Fibroblast of skin of left quadriceps (primary cell): Measurements from ENCODE around the gene RSRC1.
A peak's percentile ranks its signal among the peaks of the same experiment; 100 is the strongest.
"Not testable (repeated sequence)": the region's sequence is repeated elsewhere in the genome, so short reads cannot be mapped to it uniquely, and the experiment has no call there.

Experiments used
- DNase-seq, 2 experiments: peaks; one replicate each; pipeline ENCODE4 v3.0.0-alpha.2; 2013; ENCODE audit warnings: low read depth in 2 of 2

Gene RSRC1

DNA sequence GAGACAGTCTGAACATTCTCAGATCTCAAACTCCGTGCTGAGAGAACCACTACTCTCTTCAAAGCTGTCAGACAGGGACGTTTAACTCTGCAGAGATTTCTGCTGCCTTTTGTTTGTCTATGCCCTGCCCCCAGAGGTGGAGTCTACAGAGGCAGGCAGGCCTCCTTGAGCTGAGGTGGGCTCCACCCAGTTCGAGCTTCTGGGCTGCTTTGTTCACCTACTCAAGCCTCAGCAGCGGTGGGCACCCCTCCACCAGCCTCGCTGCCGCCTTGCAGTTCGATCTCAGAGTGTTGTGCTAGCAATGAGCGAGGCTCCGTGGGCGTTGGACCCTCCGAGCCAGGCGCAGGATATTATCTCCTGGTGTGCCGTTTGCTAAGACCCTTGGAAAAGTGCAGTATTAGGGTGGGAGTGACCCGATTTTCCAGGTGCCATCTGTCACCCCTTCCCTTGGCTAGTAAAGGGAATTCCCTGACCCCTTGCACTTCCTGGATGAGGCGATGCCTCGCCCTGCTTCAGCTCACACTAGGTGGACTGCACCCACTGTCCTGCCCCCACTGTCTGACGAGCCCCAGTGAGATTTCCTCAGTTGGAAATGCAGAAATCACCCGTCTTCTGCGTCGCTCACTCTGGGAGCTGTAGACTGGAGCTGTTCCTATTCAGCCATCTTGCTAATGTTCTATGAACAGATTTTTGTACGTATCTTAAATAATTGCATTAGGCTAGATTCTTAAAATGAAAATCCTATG, 220.0 kb downstream of the RSRC1 start:
- DNase-seq: not testable (repeated sequence)

DNA sequence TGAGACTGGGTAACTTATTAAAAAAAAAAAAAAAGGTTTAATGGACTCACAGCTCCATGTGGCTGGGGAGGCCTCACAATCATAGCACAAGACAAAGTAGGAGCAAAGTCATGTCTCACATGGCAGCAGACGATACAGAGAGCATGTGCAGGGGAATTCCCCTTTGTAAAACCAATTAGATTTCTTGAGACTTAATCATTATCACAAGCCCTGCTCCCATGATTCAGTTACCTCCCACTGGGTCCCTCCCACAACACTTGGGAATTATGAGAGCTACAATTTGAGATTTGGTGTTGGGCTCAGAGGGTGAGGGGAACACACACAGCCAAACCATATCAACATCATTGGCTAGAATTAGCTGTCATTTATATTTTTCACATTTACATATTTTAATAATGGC, 221.0 kb downstream of the RSRC1 start:
- peak in 1 of 2 experiments; percentile 2 for DNase-seq

DNA sequence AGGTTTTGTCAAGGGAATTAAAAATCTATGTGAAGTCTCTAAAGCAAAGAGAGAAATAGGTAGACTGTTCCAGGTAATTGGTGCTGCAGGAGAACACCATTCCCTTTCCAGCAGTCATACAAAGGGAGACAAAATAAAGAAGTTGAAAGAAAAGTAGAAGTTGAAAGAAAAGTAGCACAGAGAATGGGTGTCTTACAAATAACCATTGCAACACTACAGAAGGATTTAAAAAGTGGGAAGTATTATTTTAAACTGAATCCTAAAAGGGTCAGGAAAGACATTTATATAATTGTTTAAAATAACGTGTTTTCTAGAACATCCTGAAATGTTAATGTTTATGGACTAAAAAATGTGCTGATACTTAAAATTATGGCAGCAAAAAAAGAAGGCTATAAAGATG, 223.8 kb downstream of the RSRC1 start:
- DNase-seq: no peak

DNA sequence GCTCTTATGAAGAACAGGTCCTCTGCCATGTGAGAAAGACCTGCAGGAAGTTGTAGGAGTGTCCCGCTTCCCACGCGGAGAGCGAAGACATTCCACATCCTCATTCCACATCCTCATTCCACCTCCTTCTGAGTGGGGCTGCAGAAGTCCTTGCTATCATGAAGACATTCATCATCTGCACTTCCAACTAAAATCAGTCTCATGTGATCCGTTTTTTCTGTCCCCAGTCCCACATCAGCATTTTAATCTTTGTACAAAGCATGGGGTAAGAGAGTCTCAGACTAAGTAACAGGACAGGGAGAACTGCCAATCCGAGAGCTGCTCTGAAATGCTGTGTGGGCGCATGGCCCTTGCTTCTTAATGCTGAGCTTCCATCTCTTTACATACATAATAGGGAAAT, 227.2 kb downstream of the RSRC1 start:
- DNase-seq: no peak

DNA sequence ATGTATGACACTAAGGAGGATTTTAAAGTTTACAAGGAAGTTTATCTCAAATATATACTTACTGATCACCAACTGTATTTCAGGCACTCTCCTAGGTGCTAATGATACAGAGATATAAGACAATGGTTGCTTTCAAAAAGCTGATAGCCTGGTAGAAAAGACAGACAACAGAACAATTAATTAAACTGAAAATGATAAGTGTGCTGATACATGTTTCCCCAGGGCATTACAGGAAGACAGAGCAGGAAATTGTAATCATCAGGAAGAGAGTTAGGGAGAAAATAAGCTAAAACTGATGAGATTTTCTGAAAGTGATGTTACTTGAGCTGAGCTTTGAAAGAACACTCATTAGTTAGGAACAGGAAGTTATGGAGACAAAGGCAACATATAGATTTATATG, 229.7 kb downstream of the RSRC1 start:
- no peak for DNase-seq

DNA sequence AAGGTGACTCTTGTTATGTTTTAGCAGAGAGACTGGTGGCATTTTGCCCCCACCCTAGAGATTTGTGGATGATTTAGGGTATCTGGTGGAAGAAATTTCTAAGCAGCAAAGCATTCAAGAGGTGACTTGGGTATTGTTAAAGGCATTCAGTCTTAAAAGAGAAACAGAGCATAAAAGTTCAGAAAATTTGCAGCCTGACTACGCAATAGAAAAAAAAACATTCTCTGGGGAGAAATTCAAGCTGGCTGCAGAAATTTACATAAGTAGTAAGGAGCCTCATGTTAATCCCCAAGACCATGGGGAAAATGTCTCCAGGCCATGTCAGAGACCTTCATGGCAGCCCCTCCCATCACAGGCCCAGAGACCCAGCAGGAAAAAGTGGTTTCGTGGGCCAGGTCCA, 231.1 kb downstream of the RSRC1 start:
- not testable (repeated sequence) for DNase-seq

DNA sequence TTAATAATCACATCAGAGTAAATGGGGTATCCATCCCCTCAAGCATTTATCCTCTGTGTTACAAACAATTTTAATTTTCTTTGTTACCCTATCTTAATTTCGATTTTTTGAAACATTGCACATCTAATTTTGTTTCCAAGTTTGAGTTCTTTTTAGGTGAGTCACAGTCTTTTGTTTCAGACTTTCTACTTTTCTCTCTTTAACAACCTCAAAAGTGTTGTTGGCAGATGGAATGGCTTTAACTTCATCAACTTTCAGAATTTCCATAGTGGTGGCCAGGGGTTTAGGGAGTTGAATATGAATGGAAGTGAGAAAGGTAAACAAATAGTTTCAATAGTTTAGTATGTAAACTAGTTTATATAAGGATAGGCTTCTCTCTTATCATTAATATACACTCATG, 238.1 kb downstream of the RSRC1 start:
- peak in 1 of 2 experiments; percentile 5 for DNase-seq

DNA sequence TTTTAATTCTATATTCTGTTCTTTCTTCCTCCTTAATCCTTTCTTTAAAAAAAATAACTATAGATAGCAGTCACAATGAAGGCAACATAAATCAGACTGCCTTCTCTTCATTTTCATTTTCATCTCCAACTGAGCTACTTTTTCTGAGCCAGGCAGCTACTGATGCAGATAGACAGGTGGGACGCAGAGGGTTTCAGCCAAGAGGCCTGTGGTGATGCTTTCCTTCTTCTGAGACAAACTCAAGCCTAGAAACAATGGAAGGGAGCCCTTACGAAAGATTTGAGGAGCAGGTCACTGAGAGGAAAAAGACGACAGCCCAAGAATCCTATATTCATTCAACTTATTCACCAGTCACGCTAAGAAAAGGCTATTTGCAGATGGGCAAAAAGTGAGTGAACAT, 241.1 kb downstream of the RSRC1 start:
- no peak for DNase-seq

DNA sequence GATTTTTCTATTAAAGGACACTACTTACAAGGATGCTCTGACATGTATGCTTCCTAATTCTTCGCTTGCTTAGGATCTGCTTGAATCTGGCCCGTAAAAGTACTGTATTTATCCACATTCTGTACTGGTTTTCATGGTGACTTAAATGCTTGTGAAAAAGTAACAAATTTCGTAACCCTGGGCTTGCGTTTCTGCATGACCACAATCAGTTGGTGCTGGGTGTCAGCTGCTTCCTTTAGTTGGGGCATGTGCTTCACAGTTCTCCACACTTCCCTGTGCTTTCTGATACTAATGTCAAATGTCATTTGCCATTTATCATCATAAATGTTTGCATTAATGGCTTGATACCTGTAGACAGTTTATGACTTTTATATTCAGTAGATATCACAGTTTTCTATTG, 242.7 kb downstream of the RSRC1 start:
- no peak for DNase-seq

DNA sequence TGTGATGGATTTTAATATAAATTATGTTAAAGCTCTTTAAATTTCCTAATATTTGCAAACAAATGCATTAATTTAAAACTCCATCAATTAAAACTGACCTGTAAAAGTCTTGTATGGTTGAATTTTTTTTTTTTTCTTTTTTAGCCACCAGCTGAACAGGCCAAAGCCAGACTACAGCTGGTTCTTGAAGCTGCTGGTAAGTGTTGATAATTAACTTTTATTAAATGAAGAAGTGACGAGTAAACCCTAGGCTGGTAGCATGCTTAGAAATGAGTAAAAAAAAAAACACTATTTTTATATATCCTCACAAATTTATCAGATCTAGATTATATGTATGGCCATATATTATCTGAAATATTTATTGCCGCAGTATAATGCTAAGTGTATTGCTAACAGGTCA, 244.8 kb downstream of the RSRC1 start:
- no peak for DNase-seq

DNA sequence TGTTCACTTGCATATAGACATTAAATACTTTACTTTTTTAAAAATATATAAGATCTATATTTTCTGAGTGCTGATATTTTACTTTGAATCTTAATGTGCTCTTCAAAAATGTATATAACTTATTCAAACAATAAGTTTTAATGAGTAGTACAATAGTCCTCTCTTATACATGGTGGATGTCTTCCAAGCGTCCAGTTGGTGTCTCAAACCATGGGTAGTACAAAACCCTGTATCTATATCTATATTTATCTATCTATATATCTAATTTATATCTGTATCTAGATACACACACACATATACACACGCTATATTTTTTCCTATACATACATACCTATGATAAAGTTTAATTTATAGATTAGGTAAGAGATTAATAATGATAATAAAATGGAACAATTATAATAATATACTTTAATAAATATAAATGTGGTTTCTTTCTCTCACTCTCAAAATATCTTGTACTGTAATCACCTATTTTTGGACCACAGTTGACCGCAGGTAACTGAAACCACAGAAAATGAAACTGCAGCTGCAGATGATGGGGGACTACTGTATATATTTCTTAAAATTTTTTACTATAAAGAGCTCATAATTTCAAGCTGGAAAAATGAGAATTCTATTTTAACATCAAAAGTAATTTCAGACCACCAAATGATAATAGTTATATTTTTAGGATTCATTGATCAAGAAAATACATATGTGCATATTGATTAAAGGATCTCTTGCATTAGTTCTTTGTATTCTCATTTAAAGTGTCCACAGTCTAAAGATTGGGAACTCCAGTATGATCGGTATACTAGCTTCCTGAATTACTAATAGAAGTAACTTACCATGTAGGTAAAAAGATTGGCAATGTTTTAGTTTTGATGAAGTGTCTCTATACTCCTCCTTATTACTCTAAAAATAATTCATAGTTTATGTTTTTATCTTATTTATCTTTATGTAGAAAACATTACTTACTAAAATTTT, 246.0 kb downstream of the RSRC1 start:
- DNase-seq: no peak

DNA sequence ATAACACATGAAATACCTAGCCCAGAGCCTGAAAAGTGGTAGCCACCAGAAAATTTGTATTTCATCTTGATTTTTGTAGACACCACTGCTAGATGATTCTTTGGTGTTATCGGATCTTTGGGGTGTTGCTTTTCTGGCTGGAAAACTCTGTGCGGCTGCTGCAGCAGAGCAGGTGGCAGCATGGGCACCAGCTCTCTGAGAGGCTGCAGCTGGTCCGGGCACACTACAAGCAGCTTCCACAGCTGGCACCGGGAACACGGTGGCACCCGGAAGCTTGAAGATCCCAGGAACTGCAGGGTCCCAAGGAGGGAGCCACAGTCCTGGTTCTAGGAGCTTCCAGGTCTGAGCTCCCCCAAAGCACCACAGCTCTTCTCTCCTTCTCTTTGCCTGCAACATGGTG, 249.4 kb downstream of the RSRC1 start:
- no peak for DNase-seq

DNA sequence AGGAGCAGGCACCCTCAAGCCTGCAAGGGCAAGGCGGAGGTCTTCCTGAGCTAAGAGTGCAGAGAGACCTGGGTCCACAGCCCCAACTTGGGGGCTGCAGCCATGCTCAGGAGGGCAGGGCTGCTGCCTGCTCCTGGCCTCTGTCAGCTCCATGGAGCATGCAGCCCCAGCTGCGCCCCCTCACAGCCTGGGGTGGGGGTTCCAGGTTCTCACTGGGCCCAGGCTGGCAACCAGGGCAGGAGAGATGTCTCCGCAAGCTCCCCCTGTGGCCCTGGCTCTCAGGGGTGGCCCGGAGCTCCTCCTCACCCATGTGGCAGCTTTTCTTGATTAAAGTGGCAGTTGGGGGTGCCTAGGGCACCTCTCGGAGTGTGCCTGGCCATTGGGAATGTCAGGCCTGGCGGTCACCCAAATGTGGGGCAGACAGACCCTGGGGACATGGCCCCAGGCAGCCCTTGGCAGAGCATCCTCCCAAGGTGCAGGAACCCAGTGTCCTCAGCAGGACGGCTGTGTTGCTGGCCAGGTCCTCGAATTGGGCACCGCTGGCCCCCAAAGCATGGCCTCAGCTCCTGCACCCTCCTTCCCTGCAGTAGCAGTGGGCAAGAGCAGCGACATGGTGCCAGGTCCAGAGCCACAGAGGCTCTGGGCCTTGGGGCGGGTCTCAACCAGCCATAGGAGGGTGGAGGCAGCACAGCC, 251.0 kb downstream of the RSRC1 start:
- DNase-seq: no peak

DNA sequence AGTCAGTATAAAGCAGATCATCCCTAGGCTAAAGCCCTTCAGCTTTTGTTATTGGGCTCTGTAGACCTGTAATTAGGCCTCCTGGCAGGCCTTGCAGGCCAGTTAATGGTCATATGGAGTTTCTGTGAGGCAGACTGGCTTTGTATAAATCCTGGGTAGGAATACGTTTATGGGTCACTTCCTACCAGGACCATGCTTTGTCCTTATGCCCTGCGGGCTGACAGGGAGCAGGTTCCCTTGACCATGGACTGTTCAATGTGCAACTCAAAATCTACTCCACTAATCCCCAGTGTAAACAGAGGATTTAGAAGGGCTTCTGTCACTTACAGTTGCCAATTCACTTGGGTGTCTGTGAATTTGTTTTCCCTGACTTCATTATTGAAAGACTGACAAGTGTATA, 258.4 kb downstream of the RSRC1 start:
- no peak for DNase-seq

DNA sequence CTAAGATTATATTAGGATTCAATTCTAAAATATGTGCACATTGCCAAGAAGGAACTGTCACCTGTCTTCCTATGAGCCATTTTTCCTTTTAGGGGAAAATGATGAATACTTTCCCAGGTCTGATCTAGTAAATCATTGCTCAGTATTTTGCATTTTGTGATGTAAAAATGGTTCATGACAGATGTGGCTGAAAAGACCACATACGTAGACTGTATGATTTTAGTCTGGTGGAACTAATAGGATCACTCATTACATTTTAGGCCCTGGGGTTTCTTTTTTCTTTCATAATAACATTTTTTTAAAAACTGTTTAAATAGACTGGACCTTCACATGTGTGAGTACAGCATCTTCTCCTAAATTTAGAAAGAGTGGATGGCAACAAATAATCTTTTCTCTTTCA, 259.4 kb downstream of the RSRC1 start:
- DNase-seq: no peak

DNA sequence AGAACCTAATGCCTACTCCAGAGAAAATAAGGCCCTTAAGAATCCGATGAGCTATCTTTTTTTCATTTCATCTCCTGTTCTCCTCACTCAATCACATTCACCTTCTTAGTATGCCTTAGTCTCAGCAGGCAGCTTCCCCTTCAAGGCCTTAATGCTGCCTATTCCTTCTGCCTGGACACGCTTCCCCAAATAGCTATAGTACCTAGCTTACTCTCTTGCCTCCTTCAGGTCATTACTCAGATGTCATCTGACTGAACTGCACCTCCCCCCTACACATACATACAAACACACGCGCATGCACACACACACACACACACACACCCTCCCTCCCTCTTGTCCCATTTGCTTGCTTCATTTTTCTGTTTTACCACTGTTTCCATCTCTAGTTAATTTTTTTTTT, 269.6 kb downstream of the RSRC1 start:
- no peak for DNase-seq

DNA sequence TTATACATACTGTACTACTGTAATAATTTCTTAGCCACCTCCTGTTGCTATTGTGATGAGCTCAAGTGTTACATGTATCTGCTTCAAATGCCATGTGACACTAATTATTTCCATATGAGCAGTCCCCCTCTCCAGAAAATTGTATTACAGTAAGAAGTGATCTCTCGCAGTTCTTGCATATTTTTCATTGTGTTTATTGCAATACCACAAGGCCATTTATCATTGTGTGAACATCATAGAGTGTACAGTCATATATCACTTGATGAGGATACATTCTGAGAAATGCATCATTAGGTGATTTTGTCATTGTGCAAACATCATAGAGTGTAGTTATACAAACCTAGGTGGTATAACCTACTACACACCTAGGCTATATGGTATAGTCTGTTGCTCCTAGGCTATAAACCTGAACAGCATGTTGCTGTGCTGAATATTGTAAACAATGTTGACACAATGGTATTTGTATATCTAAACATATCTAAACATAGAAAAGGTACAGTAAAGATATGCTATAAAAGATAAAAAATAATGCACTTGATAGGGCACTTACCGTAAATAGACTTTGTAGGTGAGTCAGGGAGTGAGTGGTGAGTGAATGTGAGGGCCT, 271.5 kb downstream of the RSRC1 start:
- DNase-seq: peak; percentile 72 to 73

DNA sequence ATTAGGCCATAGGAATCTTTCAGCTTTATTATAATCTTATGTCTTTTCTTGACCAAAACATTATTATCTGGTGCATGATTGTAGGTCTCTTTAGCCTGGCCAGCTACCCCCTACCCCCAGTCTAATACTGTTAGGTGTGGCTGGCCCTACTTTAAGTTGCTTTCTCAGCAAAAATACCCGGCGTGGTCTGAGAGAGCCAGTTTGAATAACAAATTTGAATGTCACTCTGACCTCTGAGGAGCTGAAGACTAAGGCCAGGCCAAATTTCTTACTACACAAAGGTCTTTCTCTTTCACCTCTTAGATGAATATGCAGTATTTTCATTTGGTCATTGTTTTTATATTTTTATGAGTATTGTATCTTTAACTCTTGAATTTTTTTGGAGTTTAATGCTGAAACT, 272.6 kb downstream of the RSRC1 start:
- DNase-seq: no peak

DNA sequence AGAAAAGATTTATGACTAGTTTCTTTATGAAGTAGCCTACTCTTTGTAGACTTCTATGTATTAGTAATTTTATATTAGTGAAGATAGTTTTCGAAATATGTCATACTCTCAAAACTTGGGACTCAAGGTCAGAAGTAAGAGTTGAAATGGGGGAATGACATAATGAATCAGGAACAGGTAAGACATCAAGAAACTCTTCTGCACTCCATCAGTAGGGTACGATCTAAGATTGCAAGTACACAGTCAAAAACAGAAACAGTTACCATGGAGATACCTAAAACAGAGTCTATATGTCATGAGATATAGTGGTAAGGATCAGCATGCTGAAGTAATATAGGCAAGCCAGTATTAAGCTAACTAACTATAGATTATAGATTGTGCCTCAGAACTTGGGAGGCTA, 274.1 kb downstream of the RSRC1 start:
- DNase-seq: no peak

DNA sequence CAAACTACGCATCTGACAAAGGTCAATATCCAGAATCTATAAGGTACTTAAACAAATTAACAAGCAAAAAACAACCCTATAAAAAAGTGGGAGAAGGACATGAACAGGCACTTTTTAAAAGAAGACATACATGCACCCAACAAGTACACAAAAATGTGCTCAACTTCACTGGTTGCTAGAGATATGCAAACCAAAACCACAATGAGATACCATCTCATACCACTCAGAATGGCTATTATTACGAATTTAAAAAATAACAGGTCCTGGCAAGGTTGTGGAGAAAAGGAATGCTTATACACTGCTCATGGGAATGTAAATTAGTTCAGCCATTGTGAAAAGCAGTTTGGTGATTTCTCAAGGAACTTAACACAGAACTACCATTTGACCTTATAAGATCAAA, 285.5 kb downstream of the RSRC1 start:
- DNase-seq: no peak

DNA sequence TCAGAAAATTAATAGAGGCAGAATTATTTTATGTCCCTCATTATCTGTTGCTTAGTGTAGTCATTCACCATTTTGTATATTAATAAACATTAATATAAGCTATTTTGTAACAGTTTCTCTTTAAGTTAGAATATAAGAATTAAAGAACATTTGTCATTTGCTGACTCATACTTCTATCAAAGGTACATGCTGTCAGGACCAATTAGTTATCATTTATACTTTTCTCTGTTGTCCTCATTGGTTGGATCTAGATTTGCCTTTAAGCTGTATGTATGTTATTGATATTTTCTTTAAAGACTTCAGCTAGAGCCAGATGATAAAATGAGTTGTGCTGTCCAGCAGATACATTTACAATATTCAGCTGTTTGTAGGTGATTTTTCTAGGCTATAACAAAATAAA, 292.7 kb downstream of the RSRC1 start:
- DNase-seq: no peak

DNA sequence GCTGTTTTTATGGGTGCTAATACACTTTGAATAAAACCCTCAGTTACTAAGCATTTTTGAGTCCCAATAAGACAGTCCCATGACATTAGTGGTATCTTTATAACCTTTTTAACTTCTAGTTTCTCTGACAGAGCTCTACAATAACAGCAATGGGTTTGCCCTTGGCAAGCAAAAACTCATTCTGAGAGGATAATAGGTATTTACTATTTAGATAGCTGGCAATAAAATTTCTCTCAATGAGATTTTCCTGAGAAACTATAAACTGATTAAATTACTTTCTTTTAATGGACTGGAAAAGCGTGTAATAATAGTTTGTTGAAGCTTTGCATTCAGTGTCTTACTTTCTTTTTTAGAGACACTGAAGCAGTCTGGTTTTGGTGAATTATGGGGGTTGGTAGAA, 293.1 kb downstream of the RSRC1 start:
- no peak for DNase-seq
